H1 (cell line): Measurements from ENCODE around the gene MTX3.

Source experiments
- EP300 ChIP-seq, 2 experiments: IDR thresholded peaks; 1 replicate in 1 of 2; 2 replicates in 1 of 2; pipeline ENCODE4 v1.6.1; 2011 to 2012; ENCODE audit warnings: low read depth in 2 of 2, low read length in 2 of 2, mild to moderate bottlenecking in 2 of 2, borderline replicate concordance in 1 of 2, inconsistent platforms in 1 of 2, moderate library complexity in 1 of 2
- KDM1A ChIP-seq: fragments of 200-600, 300-600 bp; sonication (generic); IDR thresholded peaks from 2 replicates; pipeline ENCODE4 v1.7.1; 2016; ENCODE audit warnings: mild to moderate bottlenecking, low read length, borderline replicate concordance
- SIX5 ChIP-seq: IDR thresholded peaks from 2 replicates; pipeline ENCODE4 v1.6.1; 2011; ENCODE audit warnings: mild to moderate bottlenecking, low read depth, low read length

DNA sequence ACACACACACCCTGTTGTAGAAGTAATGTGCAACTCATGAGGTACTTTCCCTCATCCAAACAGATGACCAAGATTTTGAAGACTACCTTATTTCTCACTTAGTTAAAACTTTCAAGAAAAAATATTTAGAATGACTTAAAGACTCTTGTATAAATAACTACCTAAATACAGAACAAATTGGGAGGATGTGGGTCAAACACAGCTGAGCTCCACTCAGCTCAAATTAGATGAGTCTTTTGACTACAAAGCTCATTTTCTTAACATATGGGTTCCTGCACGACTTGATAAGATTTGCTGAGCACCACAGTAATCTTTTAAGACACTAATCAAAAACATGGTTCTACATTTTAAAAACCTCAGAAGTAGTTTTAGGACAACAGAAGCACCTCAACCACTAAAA lies 8.9 kb downstream of the MTX3 start:
- TF ChIP-seq SIX5, result no peak
- TF ChIP-seq KDM1A, result no peak
- TF ChIP-seq EP300 (IDR thresholded peaks at IDR 0.05; ENCODE audit: borderline replicate concordance in 1 of 2, low read depth in 2 of 2, low read length in 2 of 2), result no peak
